ENCODE results near the gene SORCS2. TPM values are rescaled to one million over a fixed set of nuclear protein-coding genes. Genes with fewer than 3 reads are reported as not detected.
A peak's percentile ranks its signal among the peaks of the same experiment; 100 is the strongest.

The SORCS2 gene
- total RNA-seq, 1 donor from 2014 or later = under 0.01 TPM

- no peak for DNase-seq
These were observed 512.3 kb downstream of the SORCS2 start for GRCh38 chr4:7704625-7705024.

DNA sequence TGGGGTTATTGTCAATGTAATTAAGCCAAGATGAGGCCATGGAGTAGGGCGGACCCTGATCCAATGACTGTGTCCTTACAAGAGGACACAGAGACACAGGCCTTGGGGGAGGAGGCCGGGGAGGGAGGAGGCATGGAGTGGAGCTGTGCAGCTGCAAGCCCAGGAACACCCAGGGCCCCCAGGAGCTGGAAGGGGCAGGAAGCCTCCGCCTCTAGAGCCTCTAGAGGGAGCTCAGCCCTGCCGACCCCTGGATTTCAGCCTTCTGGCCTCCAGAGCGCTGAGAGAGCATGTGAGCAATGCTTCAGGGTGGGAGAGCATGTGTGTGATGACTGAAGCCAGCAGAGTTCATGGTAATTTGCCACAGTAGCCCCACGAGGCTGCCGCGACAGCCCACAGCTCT, 512.7 kb downstream of the SORCS2 start:
- no peak for DNase-seq

- no peak for DNase-seq
These were observed 513.3 kb downstream of the SORCS2 start for GRCh38 chr4:7705593-7705992.

- DNase-seq = no peak
These were observed 515.9 kb downstream of the SORCS2 start for GRCh38 chr4:7708238-7708637.

GRCh38 chr4:7708981-7709380, 516.6 kb downstream of the SORCS2 start:
- DNase-seq = no peak

- DNase-seq = no peak
These were observed 517.1 kb downstream of the SORCS2 start for GRCh38 chr4:7709431-7709830.

GRCh38 chr4:7710126-7710525, 517.8 kb downstream of the SORCS2 start:
- DNase-seq = no peak

- DNase-seq = no peak
These were observed 518.4 kb downstream of the SORCS2 start for GRCh38 chr4:7710576-7711306.

DNA sequence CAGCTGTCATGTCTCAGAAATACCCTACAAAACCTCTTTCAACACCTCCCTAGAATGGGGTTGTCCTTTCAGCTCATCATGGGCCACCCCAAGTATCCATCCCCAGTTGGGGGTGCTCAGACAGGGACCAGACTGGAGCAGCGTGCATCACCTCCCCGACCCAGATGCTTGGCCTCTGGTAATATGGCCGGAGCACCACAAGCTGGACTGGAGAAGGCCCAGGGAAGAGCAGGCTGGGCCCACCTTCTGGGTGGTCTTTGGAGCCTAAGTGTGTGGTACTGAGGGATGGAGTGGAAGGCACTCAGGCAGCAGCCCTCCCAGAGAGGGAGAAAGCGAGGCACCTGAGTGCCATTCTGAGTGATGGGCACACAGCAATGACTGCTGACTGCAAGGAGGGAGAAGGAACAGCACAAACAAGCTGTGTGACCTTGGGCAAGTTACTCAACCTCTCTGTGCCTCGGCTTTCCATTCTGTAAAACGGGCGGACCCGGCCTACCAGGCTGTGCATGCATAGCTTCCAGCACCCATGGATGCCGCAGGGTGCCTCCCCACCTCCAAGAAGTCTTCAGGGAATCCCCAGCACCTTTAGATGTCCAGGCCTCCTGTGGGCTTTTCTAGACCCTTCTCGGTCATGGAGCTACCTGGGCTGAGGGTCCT, 519.1 kb downstream of the SORCS2 start:
- no peak for DNase-seq

DNA sequence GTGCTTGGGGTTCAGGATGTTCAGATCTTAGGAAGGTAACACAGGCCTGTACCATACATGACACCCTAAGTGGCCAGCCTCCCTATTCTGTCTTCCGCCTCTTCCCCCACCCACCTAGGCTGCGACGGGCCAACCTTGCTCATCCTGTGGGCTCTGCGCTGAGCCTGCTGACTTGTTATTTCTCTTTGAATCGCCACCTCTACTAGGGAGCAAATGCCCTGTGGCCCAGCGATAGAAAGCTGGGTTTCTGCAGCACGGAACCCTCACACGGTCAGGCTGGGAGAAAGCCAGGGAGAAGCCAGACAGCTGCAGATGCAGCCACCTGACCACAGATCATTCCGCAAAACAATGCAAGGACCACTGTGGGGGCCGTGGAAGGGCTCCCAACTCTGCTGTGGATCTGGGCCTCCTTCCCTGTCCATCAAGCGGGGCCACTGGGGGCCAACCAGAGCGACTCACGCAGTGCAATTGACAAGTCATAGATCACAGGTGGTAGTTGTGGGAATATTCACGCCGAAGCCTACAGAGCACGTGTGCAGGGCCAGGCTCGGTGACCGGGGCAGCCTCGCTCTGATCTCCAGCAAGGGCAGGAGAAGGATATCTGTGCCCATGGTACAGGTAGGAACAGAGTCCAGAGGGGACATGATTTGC, 519.8 kb downstream of the SORCS2 start:
- no peak for DNase-seq

DNA sequence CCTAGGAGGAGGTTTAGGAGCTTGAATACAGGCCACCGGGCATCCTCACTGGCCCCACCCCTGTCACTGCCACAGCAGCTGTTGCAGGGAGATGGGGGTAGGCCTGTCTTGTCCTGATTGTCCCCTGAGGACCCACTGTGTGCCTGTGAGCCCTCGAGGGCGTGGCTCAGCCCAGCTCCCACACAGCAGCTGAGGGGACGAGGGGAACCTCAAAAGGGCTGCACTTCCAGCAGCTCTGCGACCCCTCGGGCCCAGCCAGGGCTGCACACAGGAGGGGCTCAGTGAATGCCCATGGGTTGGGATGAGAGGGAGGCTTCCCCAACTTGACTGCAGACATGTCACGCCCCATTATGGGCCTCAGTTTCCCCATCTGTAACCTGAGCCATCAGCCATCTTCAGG, 521.4 kb downstream of the SORCS2 start:
- DNase-seq = no peak

DNA sequence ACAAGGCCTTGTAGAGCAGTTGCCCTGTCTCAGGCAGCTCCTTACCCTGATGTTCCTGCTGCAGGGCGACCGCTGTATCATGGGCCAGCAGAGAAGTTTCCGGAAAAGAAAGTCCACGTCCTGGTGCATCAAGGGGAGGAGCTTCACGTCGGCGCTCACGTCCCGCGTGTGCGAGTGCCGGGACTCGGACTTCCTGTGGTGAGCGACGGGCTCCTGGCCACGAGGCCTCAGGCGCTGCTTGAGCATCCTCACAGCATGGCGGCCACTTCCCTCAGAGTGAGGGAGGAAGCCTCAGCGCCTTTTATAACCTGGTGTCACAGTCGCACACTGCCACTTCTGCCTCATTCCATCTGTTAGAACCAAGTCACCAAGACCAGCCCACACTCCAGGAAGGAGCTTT, 521.8 kb downstream of the SORCS2 start:
- no peak for DNase-seq

GRCh38 chr4:7714738-7715137, 522.4 kb downstream of the SORCS2 start:
- DNase-seq = no peak

GRCh38 chr4:7715271-7716009, 523.1 kb downstream of the SORCS2 start:
- DNase-seq = no peak

- no peak for DNase-seq
These were observed 523.8 kb downstream of the SORCS2 start for GRCh38 chr4:7716010-7716721.

DNA sequence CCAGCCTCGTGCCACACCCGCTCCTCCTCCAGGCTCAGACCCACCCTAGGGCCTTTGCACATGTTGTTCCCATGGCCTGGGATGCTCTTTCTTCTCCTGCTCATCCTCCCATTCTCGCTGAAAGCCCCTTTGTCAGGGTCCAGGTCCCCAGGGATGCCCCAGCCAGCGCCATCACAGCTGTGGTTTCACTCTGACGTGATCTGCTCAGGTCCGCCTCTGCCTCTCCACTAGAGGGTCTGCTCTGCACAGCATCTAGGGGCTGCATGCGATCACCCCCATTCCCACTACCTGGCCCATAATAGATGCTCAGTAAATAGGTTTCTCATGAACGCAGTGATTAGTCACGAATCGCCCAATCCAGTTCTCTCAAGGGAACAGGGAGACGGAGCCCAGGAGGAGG, 524.8 kb downstream of the SORCS2 start:
- DNase-seq = no peak

DNA sequence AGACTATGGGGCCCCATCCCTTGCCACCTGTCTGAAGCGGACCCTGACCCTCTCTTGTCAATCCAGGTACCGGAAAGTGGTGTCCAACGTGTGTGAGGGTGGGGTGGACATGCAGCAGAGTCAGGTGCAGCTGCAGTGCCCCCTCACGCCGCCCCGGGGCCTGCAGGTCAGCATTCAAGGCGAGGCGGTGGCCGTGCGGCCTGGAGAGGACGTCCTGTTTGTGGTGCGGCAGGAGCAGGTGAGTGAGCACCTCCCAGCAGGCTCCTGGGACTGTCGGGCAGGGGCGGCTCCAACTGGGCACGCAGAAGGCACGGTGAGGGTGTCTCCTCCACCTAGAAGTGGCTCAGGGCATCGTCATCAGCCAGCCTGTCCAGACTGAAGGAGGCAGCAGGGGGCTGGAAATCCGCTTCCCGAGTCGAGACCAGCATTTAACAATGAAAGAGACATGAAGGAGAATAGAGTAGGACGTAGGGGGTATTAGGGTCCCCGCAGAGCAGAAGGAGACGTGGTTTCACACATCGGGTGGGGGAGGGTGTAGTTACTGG, 525.7 kb downstream of the SORCS2 start:
- DNase-seq = no peak

GRCh38 chr4:7719354-7720174, 527.2 kb downstream of the SORCS2 start:
- DNase-seq = peak; percentile 66

- DNase-seq = peak; percentile 77
These were observed 529.7 kb downstream of the SORCS2 start for GRCh38 chr4:7721984-7722551.

DNA sequence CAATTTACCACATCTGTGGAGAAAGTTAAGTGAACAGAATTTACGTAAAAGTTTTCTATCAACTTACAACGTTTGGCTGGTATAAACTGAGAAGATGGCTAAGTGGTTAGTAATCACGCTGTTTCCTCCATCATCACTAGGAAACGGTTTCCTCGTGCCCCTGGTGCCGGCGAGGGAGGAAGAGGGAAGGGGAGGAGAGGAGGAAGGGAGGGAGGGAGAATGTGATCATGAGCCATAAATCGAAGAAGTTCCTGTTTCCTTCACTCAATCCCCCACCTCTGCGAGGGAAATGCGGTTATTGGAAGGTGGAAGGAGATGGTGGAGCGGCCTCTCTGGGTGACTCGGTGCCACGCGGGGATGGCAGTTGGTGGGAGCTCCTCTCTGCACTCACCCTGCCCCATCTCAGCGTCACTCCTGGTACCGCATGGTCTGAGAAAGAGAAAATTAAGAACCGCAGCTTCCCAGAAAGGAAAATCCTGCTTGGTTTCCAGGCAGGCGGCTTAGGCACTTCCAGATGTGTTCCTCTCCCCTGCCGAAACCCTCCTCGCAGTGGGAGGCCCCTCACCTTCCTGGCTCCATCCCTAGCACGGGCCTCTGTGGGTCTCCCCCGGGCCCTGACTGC, 530.5 kb downstream of the SORCS2 start:
- peak; percentile 37 for DNase-seq

- DNase-seq = no peak
These were observed 531.3 kb downstream of the SORCS2 start for GRCh38 chr4:7723625-7724024.

Measured in dermis blood vessel endothelial cell (primary cell).